ENCODE data around the gene GTF3C4.

DNA sequence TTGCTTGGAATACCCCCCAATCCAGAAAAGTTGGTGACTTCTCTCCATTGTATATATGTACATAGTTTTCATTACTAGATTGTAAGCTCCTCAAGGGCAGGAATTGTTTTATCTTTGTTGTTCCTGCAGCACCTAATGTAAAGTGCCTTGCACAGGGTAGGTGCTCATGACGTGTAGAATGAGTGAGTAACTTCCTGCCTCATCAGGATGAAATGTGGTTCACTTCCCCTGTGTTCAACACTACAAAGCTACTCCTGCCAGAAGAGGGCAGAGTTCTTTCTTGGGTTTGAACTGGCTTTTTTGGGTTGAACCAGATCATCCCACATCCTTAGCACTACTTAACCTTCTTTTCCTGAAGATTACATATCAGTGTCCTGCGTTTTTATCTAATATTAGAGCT lies 23.9 kb downstream of the GTF3C4 start:
- TF ChIP-seq, protein P1, sequence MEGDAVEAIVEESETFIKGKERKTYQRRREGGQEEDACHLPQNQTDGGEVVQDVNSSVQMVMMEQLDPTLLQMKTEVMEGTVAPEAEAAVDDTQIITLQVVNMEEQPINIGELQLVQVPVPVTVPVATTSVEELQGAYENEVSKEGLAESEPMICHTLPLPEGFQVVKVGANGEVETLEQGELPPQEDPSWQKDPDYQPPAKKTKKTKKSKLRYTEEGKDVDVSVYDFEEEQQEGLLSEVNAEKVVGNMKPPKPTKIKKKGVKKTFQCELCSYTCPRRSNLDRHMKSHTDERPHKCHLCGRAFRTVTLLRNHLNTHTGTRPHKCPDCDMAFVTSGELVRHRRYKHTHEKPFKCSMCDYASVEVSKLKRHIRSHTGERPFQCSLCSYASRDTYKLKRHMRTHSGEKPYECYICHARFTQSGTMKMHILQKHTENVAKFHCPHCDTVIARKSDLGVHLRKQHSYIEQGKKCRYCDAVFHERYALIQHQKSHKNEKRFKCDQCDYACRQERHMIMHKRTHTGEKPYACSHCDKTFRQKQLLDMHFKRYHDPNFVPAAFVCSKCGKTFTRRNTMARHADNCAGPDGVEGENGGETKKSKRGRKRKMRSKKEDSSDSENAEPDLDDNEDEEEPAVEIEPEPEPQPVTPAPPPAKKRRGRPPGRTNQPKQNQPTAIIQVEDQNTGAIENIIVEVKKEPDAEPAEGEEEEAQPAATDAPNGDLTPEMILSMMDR (IDR thresholded peaks at IDR 0.05; ENCODE audit: poor library complexity, severe bottlenecking): no peak
- TF ChIP-seq SMC3 (conservative IDR thresholded peaks at IDR 0.05; ENCODE audit: poor library complexity) (no peak), POLR2AphosphoS5 (IDR thresholded peaks at IDR 0.05) (no peak)
